AG09309 (cell line): ENCODE data around the gene KCNJ3.

ENCODE experiments used
- DNase-seq: peaks from one replicate; pipeline ENCODE4 v3.0.0-alpha.2; 2010; ENCODE audit warnings: low read depth
- H3K4me3 ChIP-seq: 2 replicates; pipeline ENCODE4 v1.5.1; 2011; ENCODE audit warnings: mild to moderate bottlenecking, low read depth, low read length, moderate library complexity; ENCODE audit not compliant: control insufficient read depth
- CTCF ChIP-seq: IDR thresholded peaks from 2 replicates; pipeline ENCODE4 v1.5.1; 2011; ENCODE audit warnings: mild to moderate bottlenecking, low read depth, low read length, inconsistent platforms; ENCODE audit not compliant: insufficient read depth, control insufficient read depth; ENCODE audit errors: missing control alignments

KCNJ3 gene

GRCh38 chr2:154826827-154827226 lies 128.3 kb downstream of the KCNJ3 start:
- no peak for DNase-seq
- TF ChIP-seq CTCF = no peak
- H3K4me3 ChIP-seq = no peak overlapping the region

GRCh38 chr2:154827286-154827685 lies 128.8 kb downstream of the KCNJ3 start:
- no peak for DNase-seq

GRCh38 chr2:154832711-154833110 lies 134.2 kb downstream of the KCNJ3 start:
- TF ChIP-seq CTCF = no peak

More at GRCh38 chr2:154827286-154827685, 128.8 kb downstream of the KCNJ3 start:
- TF ChIP-seq CTCF = no peak
- H3K4me3 ChIP-seq = no peak overlapping the region

GRCh38 chr2:154836632-154837031 lies 138.1 kb downstream of the KCNJ3 start:
- DNase-seq = no peak
- no peak overlapping the region for H3K4me3 ChIP-seq
- TF ChIP-seq CTCF = no peak

More at GRCh38 chr2:154832711-154833110, 134.2 kb downstream of the KCNJ3 start:
- H3K4me3 ChIP-seq = no peak overlapping the region
- DNase-seq = no peak

- no peak for TF ChIP-seq CTCF
- no peak for DNase-seq
- no peak overlapping the region for H3K4me3 ChIP-seq
Measured at GRCh38 chr2:154837035-154837434, 138.5 kb downstream of the KCNJ3 start.

GRCh38 chr2:154844513-154844912 lies 146.0 kb downstream of the KCNJ3 start:
- no peak for DNase-seq
- TF ChIP-seq CTCF = no peak
- no peak overlapping the region for H3K4me3 ChIP-seq

GRCh38 chr2:154846842-154847241 lies 148.3 kb downstream of the KCNJ3 start:
- DNase-seq = no peak
- H3K4me3 ChIP-seq = no peak overlapping the region
- TF ChIP-seq CTCF = no peak
